Measurements from ENCODE around the gene TAS1R3.

Gene TAS1R3

GRCh38 chr1:1309251-1310108 lies 21.6 kb upstream of the TAS1R3 start:
- TF ChIP-seq CTCF (conservative IDR thresholded peaks at IDR 0.05; ENCODE audit: control insufficient read depth, insufficient read depth, low read depth, low read length), result no peak
- peak overlapping the region; percentile 54 for H3K4me3 ChIP-seq (ENCODE audit: control insufficient read depth, low read depth, low read length)
- no peak for DNase-seq (ENCODE audit: low read depth)

GRCh38 chr1:1310109-1310385 lies 21.0 kb upstream of the TAS1R3 start:
- no peak overlapping the region for H3K4me3 ChIP-seq (ENCODE audit: control insufficient read depth, low read depth, low read length)
- no peak for TF ChIP-seq CTCF (conservative IDR thresholded peaks at IDR 0.05; ENCODE audit: control insufficient read depth, insufficient read depth, low read depth, low read length)
- no peak for DNase-seq (ENCODE audit: low read depth)

GRCh38 chr1:1310476-1311053 lies 20.5 kb upstream of the TAS1R3 start:
- TF ChIP-seq CTCF (conservative IDR thresholded peaks at IDR 0.05; ENCODE audit: control insufficient read depth, insufficient read depth, low read depth, low read length), result no peak
- DNase-seq (ENCODE audit: low read depth), result no peak
- no peak overlapping the region for H3K4me3 ChIP-seq (ENCODE audit: control insufficient read depth, low read depth, low read length)

- TF ChIP-seq CTCF (conservative IDR thresholded peaks at IDR 0.05; ENCODE audit: control insufficient read depth, insufficient read depth, low read depth, low read length), result no peak
- H3K4me3 ChIP-seq (ENCODE audit: control insufficient read depth, low read depth, low read length), result no peak overlapping the region
- no peak for DNase-seq (ENCODE audit: low read depth)
Measured at GRCh38 chr1:1311107-1312104, 19.7 kb upstream of the TAS1R3 start.

- no peak for TF ChIP-seq CTCF (conservative IDR thresholded peaks at IDR 0.05; ENCODE audit: control insufficient read depth, insufficient read depth, low read depth, low read length)
- DNase-seq (ENCODE audit: low read depth), result no peak
- H3K4me3 ChIP-seq (ENCODE audit: control insufficient read depth, low read depth, low read length), result no peak overlapping the region
Measured at GRCh38 chr1:1312450-1313314, 18.4 kb upstream of the TAS1R3 start.
